ENCODE measurements around the gene NKAIN2.

DNA sequence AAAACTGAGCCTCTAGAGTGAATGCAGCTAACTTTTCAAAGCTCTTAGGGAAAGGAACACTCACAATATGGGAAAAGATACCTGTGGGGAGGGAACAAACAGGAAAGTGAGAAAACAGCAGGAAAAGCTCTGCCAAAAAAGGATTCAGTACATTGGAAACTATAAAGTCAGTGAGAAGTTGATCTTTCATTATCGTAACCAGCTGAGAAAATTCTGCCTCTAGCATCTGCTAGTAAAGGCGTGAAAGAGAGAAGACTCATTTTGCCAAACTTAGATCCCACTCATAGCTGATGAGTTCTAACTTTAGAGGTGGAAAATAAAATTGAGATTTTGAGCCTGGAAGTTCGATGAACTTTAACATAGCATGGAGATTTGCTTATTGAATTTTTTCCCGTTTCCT is 836.8 kb downstream of the NKAIN2 start:
- TF ChIP-seq, protein P1, sequence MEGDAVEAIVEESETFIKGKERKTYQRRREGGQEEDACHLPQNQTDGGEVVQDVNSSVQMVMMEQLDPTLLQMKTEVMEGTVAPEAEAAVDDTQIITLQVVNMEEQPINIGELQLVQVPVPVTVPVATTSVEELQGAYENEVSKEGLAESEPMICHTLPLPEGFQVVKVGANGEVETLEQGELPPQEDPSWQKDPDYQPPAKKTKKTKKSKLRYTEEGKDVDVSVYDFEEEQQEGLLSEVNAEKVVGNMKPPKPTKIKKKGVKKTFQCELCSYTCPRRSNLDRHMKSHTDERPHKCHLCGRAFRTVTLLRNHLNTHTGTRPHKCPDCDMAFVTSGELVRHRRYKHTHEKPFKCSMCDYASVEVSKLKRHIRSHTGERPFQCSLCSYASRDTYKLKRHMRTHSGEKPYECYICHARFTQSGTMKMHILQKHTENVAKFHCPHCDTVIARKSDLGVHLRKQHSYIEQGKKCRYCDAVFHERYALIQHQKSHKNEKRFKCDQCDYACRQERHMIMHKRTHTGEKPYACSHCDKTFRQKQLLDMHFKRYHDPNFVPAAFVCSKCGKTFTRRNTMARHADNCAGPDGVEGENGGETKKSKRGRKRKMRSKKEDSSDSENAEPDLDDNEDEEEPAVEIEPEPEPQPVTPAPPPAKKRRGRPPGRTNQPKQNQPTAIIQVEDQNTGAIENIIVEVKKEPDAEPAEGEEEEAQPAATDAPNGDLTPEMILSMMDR (conservative IDR thresholded peaks at IDR 0.05), result no peak
- no peak for TF ChIP-seq ZFX (IDR thresholded peaks at IDR 0.05)

All from C4-2B (cell line).